Kidney epithelial cell (primary cell): ENCODE results near the gene GPR157. TPM values are rescaled to one million over a fixed set of nuclear protein-coding genes. Genes with fewer than 3 reads are reported as not detected.

ENCODE experiments used
- DNase-seq: peaks from one replicate; pipeline ENCODE4 v3.0.0-alpha.2; 2010; ENCODE audit warnings: low read depth
- H3K27me3 ChIP-seq: 2 replicates; pipeline ENCODE4 v1.6.0; 2011; ENCODE audit warnings: low read length; ENCODE audit not compliant: control insufficient read depth, insufficient read depth
- H3K36me3 ChIP-seq: 2 replicates; pipeline ENCODE4 v1.5.1; 2011; ENCODE audit warnings: low read length; ENCODE audit not compliant: control insufficient read depth, insufficient read depth
- H3K4me3 ChIP-seq: 2 replicates; pipeline ENCODE4 v1.5.1; 2011; ENCODE audit warnings: low read depth, mild to moderate bottlenecking, control low read depth, low read length
- CTCF ChIP-seq: IDR thresholded peaks from 2 replicates; pipeline ENCODE4 v1.5.1; 2011; ENCODE audit warnings: mild to moderate bottlenecking, moderate library complexity, low read length, control low read depth, inconsistent platforms; ENCODE audit not compliant: insufficient read depth, poor library complexity, severe bottlenecking
- total RNA-seq: library from RNA; depleted of rRNA; stranded (reverse); fragments of >200 nt; gene quantifications from 2 replicates; pipeline ENCODE4 v1.2.3, GENCODE V29; 2015

The GPR157 gene
- total RNA-seq, 1 donor from 2014 or later, result 6.4 TPM

- Histone ChIP-seq H3K4me3 (no peak overlapping the region), H3K36me3 (no peaks in the 10 kb centered on the region), H3K27me3 (no peaks in the 10 kb centered on the region)
- no peak for DNase-seq
- TF ChIP-seq CTCF, result no peak
Observed at GRCh38 chr1:9151328-9151860, 22.5 kb upstream of the GPR157 start.

GRCh38 chr1:9150582-9151327, 21.9 kb upstream of the GPR157 start:
- DNase-seq, result no peak
- H3K36me3 ChIP-seq, result no peaks in the 10 kb centered on the region
- no peak overlapping the region for H3K4me3 ChIP-seq
- no peak for TF ChIP-seq CTCF
- H3K27me3 ChIP-seq, result no peaks in the 10 kb centered on the region

GRCh38 chr1:9149837-9150581, 21.1 kb upstream of the GPR157 start:
- no peak overlapping the region for H3K4me3 ChIP-seq
- no peak for TF ChIP-seq CTCF

GRCh38 chr1:9149151-9149550, 20.2 kb upstream of the GPR157 start:
- no peak overlapping the region for H3K4me3 ChIP-seq
- H3K27me3 ChIP-seq, result no peaks in the 10 kb centered on the region
- no peak for TF ChIP-seq CTCF
- DNase-seq, result no peak
- no peaks in the 10 kb centered on the region for H3K36me3 ChIP-seq

More at GRCh38 chr1:9149837-9150581, 21.1 kb upstream of the GPR157 start:
- no peaks in the 10 kb centered on the region for H3K27me3 ChIP-seq
- no peaks in the 10 kb centered on the region for H3K36me3 ChIP-seq
- no peak for DNase-seq

- Histone ChIP-seq H3K36me3 (no peaks in the 10 kb centered on the region), H3K27me3 (no peaks in the 10 kb centered on the region), H3K4me3 (no peak overlapping the region)
- no peak for TF ChIP-seq CTCF
- no peak for DNase-seq
Observed at GRCh38 chr1:9146156-9146555, 17.3 kb upstream of the GPR157 start.
